Mesothelial cell of epicardium (in vitro differentiated cells): Measurements from ENCODE around the gene ARAP3. TPM values are rescaled to one million over a fixed set of nuclear protein-coding genes. Genes with fewer than 3 reads are reported as not detected.
A peak's percentile ranks its signal among the peaks of the same experiment; 100 is the strongest.

Experiments
- DNase-seq, 2 experiments: peaks; one replicate each; pipeline ENCODE4 v3.0.0; 2021; ENCODE audit warnings: low spot score in 2 of 2; ENCODE audit not compliant: unreplicated experiment in 2 of 2
- H3K27ac Mint-ChIP-seq: 2 replicates; pipeline ENCODE4 v1.8.0; 2021; ENCODE audit warnings: mixed read lengths
- H3K27me3 Mint-ChIP-seq: 2 replicates; pipeline ENCODE4 v1.8.0; 2021; ENCODE audit warnings: low read depth, mixed read lengths
- H3K36me3 Mint-ChIP-seq: 2 replicates; pipeline ENCODE4 v1.8.0; 2021; ENCODE audit warnings: mixed read lengths
- H3K4me1 Mint-ChIP-seq: 2 replicates; pipeline ENCODE4 v1.8.0; 2021; ENCODE audit warnings: mixed read lengths
- H3K4me3 Mint-ChIP-seq: 2 replicates; pipeline ENCODE4 v1.8.0; 2021; ENCODE audit warnings: mild to moderate bottlenecking, moderate library complexity, mixed read lengths
- H3K9me3 Mint-ChIP-seq: 2 replicates; pipeline ENCODE4 v1.8.0; 2021; ENCODE audit warnings: mixed read lengths
- total RNA-seq: library from RNA; stranded (reverse); gene quantifications from 3 replicates; pipeline ENCODE4 v1.2.1, GENCODE V29; 2021
- TF ChIP-seq, protein P1 (sequence below): fragments of 200-600 bp; sonication (generic); IDR thresholded peaks from one replicate; pipeline ENCODE4 v1.5.0; 2021; ENCODE audit warnings: antibody characterized with exemption; ENCODE audit not compliant: unreplicated experiment

ARAP3 gene
- total RNA-seq, 1 donor from 2014 or later = 50.9 TPM

DNA sequence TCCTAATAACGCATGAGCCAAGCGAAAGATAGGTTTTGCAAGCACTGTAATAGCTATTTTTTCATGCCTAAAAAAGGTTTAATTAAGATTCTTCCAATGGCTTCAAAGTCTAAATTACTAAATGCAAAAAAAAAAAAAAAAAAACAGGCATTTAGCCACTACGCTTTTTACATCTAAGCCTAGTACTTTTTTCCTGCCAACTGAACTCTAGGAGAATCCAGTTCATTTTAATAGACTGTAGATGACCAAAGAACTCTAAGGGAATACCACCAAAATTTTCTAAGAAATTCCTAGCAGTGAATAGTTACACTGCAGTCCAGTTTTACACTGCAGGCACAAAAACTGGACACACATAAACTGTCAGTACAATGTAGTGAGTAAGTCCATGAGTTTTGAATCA, 73.0 kb downstream of the ARAP3 start:
- DNase-seq = no peak
- TF ChIP-seq, protein P1, sequence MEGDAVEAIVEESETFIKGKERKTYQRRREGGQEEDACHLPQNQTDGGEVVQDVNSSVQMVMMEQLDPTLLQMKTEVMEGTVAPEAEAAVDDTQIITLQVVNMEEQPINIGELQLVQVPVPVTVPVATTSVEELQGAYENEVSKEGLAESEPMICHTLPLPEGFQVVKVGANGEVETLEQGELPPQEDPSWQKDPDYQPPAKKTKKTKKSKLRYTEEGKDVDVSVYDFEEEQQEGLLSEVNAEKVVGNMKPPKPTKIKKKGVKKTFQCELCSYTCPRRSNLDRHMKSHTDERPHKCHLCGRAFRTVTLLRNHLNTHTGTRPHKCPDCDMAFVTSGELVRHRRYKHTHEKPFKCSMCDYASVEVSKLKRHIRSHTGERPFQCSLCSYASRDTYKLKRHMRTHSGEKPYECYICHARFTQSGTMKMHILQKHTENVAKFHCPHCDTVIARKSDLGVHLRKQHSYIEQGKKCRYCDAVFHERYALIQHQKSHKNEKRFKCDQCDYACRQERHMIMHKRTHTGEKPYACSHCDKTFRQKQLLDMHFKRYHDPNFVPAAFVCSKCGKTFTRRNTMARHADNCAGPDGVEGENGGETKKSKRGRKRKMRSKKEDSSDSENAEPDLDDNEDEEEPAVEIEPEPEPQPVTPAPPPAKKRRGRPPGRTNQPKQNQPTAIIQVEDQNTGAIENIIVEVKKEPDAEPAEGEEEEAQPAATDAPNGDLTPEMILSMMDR = no peak
- Mint-ChIP-seq H3K9me3 (no peaks in the 10 kb centered on the region), H3K27me3 (no peaks in the 10 kb centered on the region), H3K4me1 (peaks cover 16% of the 10 kb centered on the region), H3K4me3 (no peak overlapping the region), H3K27ac (no peak overlapping the region), H3K36me3 (no peaks in the 10 kb centered on the region)

DNA sequence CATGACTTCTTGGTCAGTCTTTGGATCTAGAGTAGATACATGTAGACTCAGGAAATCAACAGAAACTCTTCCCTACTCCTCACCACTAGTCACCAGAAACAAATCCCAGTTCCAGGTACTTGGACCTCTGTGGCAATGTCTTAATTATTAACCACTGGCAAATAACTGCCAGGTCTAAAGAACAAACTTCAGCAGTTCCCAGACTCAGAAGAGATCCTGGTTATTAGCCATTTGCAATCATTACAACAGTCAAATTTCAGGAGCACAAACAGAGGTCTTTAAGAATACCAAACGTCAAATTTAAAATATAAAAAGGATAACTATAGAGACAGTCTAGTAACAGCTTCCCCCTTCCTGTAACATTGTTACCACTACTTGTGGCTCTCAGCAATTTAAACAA, 73.5 kb downstream of the ARAP3 start:
- H3K27me3 Mint-ChIP-seq = no peaks in the 10 kb centered on the region
- H3K27ac Mint-ChIP-seq = no peak overlapping the region
- H3K9me3 Mint-ChIP-seq = no peaks in the 10 kb centered on the region
- no peaks in the 10 kb centered on the region for H3K36me3 Mint-ChIP-seq
- H3K4me1 Mint-ChIP-seq = peaks cover 16% of the 10 kb centered on the region
- no peak for DNase-seq
- TF ChIP-seq, protein P1 = no peak
- H3K4me3 Mint-ChIP-seq = no peak overlapping the region

DNA sequence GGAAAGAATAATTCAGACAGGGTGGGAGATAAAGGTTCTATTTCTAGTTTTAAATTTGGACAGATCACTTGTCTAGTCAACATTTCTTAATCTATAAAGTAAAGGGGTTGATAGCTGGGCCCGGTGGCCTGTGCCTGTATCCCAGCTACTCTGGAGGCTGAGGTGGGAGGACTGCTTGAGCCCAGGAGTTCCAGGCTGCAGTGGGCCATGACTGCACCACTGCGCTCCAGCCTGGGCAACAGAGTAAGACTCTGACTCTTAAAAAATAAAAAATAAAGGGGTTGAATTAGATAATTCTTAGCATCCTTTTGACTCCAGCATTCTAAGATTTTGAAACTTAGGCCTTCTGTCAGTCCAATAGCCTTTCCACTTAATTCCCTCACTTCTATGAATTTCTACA, 74.0 kb downstream of the ARAP3 start:
- DNase-seq = no peak
- Mint-ChIP-seq H3K9me3 (no peaks in the 10 kb centered on the region), H3K36me3 (no peaks in the 10 kb centered on the region), H3K4me1 (peaks cover 16% of the 10 kb centered on the region), H3K27ac (no peak overlapping the region), H3K27me3 (no peaks in the 10 kb centered on the region), H3K4me3 (no peak overlapping the region)
- TF ChIP-seq, protein P1 = no peak

DNA sequence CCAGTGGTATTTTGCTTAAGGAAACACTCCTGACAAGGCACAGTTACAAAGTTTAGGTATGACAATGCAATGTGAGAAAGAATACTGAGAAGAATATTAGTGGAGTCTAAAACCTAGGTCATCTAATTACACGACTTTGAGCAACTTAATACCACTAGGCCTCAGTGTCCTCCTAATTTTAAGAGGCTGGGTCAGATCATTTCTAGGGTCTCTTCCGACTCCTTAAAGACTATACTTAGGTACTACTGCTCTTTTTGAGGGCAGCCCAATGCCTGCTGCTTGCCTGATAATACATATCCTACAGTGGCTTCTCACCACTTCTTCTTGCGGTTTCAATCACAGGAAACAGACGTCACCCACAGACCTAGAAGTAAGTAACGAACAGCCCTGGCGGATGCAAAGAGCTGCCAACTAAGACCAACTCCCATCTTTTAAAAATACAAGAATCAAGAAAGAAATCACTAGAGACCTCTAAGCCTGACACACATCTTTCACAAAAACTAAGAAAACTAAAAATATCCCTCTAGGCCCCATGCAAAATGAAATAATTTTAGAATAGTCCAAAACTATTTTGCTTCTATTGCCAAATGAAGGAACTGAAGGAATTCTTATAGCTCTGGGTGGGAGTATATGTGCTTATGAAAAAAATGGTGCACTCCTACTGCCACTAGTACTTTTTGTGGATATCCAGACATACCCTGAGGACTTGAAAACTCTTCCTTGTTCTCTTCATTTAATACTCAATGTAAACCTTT, 76.3 kb downstream of the ARAP3 start:
- H3K4me1 Mint-ChIP-seq = peaks cover 16% of the 10 kb centered on the region
- no peak overlapping the region for H3K27ac Mint-ChIP-seq
- no peaks in the 10 kb centered on the region for H3K27me3 Mint-ChIP-seq
- H3K9me3 Mint-ChIP-seq = no peaks in the 10 kb centered on the region
- no peak overlapping the region for H3K4me3 Mint-ChIP-seq
- TF ChIP-seq, protein P1 = no peak
- no peak for DNase-seq
- no peaks in the 10 kb centered on the region for H3K36me3 Mint-ChIP-seq

DNA sequence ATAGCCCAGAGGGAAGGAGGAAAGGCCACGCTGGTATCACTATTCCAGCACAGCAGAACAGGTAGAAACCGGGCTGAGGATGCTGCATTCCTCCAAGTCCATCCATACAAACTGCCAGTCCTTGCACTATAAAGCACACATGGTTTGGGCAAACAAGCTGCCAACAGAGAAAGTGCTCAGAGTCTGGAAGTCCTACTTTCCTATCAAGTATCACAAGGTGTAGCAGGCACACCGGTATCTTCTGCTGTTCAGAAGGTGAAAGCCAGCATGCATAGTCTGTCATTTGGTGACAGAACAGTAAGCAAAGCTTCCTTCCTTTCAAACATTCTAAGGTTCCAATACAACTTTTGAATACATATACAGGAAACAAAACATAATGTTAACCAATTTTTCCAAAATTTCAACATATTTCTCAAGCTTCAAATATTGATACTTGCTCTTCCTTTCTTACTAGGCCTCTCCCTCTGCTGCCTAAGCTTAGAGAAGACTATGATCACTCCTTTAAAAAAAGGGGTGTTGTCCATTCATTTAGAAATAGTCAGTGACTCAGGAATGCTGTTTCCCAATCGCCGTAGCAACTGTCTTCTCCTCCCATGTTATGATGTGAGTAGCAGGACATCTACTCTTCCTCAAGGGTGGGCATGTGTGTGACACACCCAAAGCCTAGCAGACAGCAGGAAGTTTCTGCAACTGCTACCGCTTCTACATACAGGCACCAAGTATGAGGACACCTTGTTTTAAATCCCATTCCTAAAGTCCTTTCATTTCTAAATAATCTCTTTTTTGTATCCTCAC, 77.9 kb downstream of the ARAP3 start:
- TF ChIP-seq, protein P1 = no peak
- H3K9me3 Mint-ChIP-seq = no peaks in the 10 kb centered on the region
- no peaks in the 10 kb centered on the region for H3K27me3 Mint-ChIP-seq
- H3K27ac Mint-ChIP-seq = peak overlapping the region; percentile 18
- DNase-seq = no peak
- no peaks in the 10 kb centered on the region for H3K36me3 Mint-ChIP-seq
- peaks cover 16% of the 10 kb centered on the region for H3K4me1 Mint-ChIP-seq
- no peak overlapping the region for H3K4me3 Mint-ChIP-seq

Other genes starting within 250 kb of the ARAP3 start
- gene PCDHGC3, start 206.3 kb downstream of the ARAP3 start, total RNA-seq = 80.2 to 82.9 TPM (median 80.6 TPM) in 3 replicates
- 5.2 to 6.2 TPM (median 5.2 TPM) in 3 replicates for gene PCDHGC4, start 197.2 kb downstream of the ARAP3 start, total RNA-seq
- 2.6 to 3.5 TPM (median 3.5 TPM) in 3 replicates for gene PCDHGC5, start 193.1 kb downstream of the ARAP3 start, total RNA-seq
- 43.0 to 43.9 TPM (median 43.6 TPM) in 3 replicates for gene DIAPH1, start 63.2 kb downstream of the ARAP3 start, total RNA-seq
- 96.0 to 108 TPM (median 102 TPM) in 3 replicates for gene HDAC3, start 45.4 kb downstream of the ARAP3 start, total RNA-seq
- 3.9 to 4.6 TPM (median 4.6 TPM) in 3 replicates for gene RELL2, start 45.2 kb downstream of the ARAP3 start, total RNA-seq
- 48.6 to 52.0 TPM (median 51.5 TPM) in 3 replicates for gene FCHSD1, start 30.8 kb downstream of the ARAP3 start, total RNA-seq
- gene PCDH1, start 196.2 kb upstream of the ARAP3 start, total RNA-seq = 5.1 to 6.1 TPM (median 5.4 TPM) in 3 replicates
- 85.4 to 91.5 TPM (median 88.3 TPM) in 3 replicates for gene DELE1, start 241.6 kb upstream of the ARAP3 start, total RNA-seq